ENCODE measurements around the gene HPCAL1. TPM values are rescaled to one million over a fixed set of nuclear protein-coding genes. Genes with fewer than 3 reads are reported as not detected.
A peak's percentile ranks its signal among the peaks of the same experiment; 100 is the strongest.
"Not testable (repeated sequence)": the region's sequence is repeated elsewhere in the genome, so short reads cannot be mapped to it uniquely, and the experiment has no call there.

The HPCAL1 gene
- polyA plus RNA-seq (2014; cell fraction: cytosol; rRNA removed), result 30.0 and 30.5 TPM in 2 replicates
- polyA plus RNA-seq (2014; cell fraction: nucleus; rRNA removed), result 26.6 and 30.4 TPM in 2 replicates

- DNase-seq (ENCODE audit: low spot score), result peak; percentile 83
These were observed at the start of gene HPCAL1 for GRCh38 chr2:10302479-10303180. HPCAL1 (plus strand) TSS chr2:10302904; CDS start chr2:10419758, 116,854 bp downstream.

GRCh38 chr2:10253596-10254372, 48.9 kb upstream of the HPCAL1 start:
- DNase-seq (ENCODE audit: low spot score), result no peak

GRCh38 chr2:10254373-10255188, 48.1 kb upstream of the HPCAL1 start:
- DNase-seq (ENCODE audit: low spot score), result no peak

GRCh38 chr2:10255189-10256030, 47.3 kb upstream of the HPCAL1 start:
- no peak for DNase-seq (ENCODE audit: low spot score)

- no peak for DNase-seq (ENCODE audit: low spot score)
These were observed 46.6 kb upstream of the HPCAL1 start for GRCh38 chr2:10256031-10256514.

GRCh38 chr2:10256515-10257031, 46.1 kb upstream of the HPCAL1 start:
- no peak for DNase-seq (ENCODE audit: low spot score)

GRCh38 chr2:10257036-10257435, 45.7 kb upstream of the HPCAL1 start:
- DNase-seq (ENCODE audit: low spot score), result no peak

GRCh38 chr2:10257500-10258147, 45.1 kb upstream of the HPCAL1 start:
- no peak for DNase-seq (ENCODE audit: low spot score)

- no peak for DNase-seq (ENCODE audit: low spot score)
These were observed 44.4 kb upstream of the HPCAL1 start for GRCh38 chr2:10258326-10258725.

- DNase-seq (ENCODE audit: low spot score), result no peak
These were observed 44.0 kb upstream of the HPCAL1 start for GRCh38 chr2:10258726-10259125.

GRCh38 chr2:10260130-10260529, 42.6 kb upstream of the HPCAL1 start:
- no peak for DNase-seq (ENCODE audit: low spot score)

- not testable (repeated sequence) for DNase-seq (ENCODE audit: low spot score)
These were observed 39.2 kb upstream of the HPCAL1 start for GRCh38 chr2:10263526-10263925.

- DNase-seq (ENCODE audit: low spot score), result no peak
These were observed 38.0 kb upstream of the HPCAL1 start for GRCh38 chr2:10264506-10265328.

GRCh38 chr2:10265329-10266132, 37.2 kb upstream of the HPCAL1 start:
- DNase-seq (ENCODE audit: low spot score), result no peak

- DNase-seq (ENCODE audit: low spot score), result no peak
These were observed 36.5 kb upstream of the HPCAL1 start for GRCh38 chr2:10266133-10266620.

- DNase-seq (ENCODE audit: low spot score), result no peak
These were observed 35.7 kb upstream of the HPCAL1 start for GRCh38 chr2:10267036-10267435.

GRCh38 chr2:10267551-10268465, 34.9 kb upstream of the HPCAL1 start:
- peak; percentile 39 for DNase-seq (ENCODE audit: low spot score)

All from SK-N-DZ (cell line).